ENCODE measurements around the gene TERT. TPM values are rescaled to one million over a fixed set of nuclear protein-coding genes. Genes with fewer than 3 reads are reported as not detected.

Gene TERT
- total and polyA plus RNA-seq, 2 donors (not counting 1 experiment from before 2014, with no cell fraction given) = 0.24 to 0.39 TPM

DNA sequence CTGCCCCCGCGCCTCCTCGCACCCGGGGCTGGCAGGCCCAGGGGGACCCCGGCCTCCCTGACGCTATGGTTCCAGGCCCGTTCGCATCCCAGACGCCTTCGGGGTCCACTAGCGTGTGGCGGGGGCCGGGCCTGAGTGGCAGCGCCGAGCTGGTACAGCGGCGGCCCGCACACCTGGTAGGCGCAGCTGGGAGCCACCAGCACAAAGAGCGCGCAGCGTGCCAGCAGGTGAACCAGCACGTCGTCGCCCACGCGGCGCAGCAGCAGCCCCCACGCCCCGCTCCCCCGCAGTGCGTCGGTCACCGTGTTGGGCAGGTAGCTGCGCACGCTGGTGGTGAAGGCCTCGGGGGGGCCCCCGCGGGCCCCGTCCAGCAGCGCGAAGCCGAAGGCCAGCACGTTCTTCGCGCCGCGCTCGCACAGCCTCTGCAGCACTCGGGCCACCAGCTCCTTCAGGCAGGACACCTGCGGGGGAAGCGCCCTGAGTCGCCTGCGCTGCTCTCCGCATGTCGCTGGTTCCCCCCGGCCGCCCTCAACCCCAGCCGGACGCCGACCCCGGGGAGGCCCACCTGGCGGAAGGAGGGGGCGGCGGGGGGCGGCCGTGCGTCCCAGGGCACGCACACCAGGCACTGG, 548 bp downstream of the TERT start:
- peak overlapping the region; percentile 81 for H3K4me2 ChIP-seq (replicated peaks; ENCODE audit: low read depth, low read length, poor library complexity, severe bottlenecking)
- peaks cover 15% of the 10 kb centered on the region for H3K4me1 Mint-ChIP-seq
- no peaks in the 10 kb centered on the region for H4K20me1 ChIP-seq (ENCODE audit: control insufficient read depth, insufficient read depth, low read length, poor library complexity, severe bottlenecking)
- no peak overlapping the region for H3K27ac Mint-ChIP-seq
- TF ChIP-seq, protein P1, sequence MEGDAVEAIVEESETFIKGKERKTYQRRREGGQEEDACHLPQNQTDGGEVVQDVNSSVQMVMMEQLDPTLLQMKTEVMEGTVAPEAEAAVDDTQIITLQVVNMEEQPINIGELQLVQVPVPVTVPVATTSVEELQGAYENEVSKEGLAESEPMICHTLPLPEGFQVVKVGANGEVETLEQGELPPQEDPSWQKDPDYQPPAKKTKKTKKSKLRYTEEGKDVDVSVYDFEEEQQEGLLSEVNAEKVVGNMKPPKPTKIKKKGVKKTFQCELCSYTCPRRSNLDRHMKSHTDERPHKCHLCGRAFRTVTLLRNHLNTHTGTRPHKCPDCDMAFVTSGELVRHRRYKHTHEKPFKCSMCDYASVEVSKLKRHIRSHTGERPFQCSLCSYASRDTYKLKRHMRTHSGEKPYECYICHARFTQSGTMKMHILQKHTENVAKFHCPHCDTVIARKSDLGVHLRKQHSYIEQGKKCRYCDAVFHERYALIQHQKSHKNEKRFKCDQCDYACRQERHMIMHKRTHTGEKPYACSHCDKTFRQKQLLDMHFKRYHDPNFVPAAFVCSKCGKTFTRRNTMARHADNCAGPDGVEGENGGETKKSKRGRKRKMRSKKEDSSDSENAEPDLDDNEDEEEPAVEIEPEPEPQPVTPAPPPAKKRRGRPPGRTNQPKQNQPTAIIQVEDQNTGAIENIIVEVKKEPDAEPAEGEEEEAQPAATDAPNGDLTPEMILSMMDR (IDR thresholded peaks at IDR 0.05) = no peak
- TF ChIP-seq EZH2 (IDR thresholded peaks at IDR 0.05; ENCODE audit: borderline replicate concordance, insufficient read depth, low read depth, low read length, poor library complexity, severe bottlenecking) = no peak
- ATAC-seq (ENCODE audit: low read depth) (no peak), DNase-seq (peak; percentile 16)
- H3K9me3 Mint-ChIP-seq (ENCODE audit: insufficient read depth) = no peaks in the 10 kb centered on the region
- WGBS (ENCODE audit: insufficient coverage) = 32% methylated on average over 69 of the region's 69 CpGs
- intact Hi-C loops (cut with micrococcal nuclease) = loop anchor here (2.0 kb wide), 1 partner anchor 50 kb away; the partner anchor contains the start of gene CLPTM1L
- H3K4me3 Mint-ChIP-seq = no peak overlapping the region
- H3K9ac ChIP-seq (ENCODE audit: low read length) = peak overlapping the region; percentile 37
- H3K4me3 ChIP-seq (ENCODE audit: control extremely low read depth in 1 of 5, extremely low read depth in 1 of 5, insufficient read depth in 1 of 5, low read depth in 2 of 5, low read length in 4 of 5) = peak overlapping the region in 3 of 5 experiments; percentile 31 to 35 (median 33)
- POLR2A ChIA-PET = no interaction called here
- peaks cover 11% of the 10 kb centered on the region in 2 donors for H3K4me1 ChIP-seq (ENCODE audit: control insufficient read depth in 2 of 2, insufficient read depth in 2 of 2, low read length in 2 of 2)
- H3K27me3 ChIP-seq (replicated peaks in 1 of 4; ENCODE audit: control extremely low read depth in 1 of 4, control insufficient read depth in 3 of 4, insufficient read depth in 4 of 4, low read length in 3 of 4) = peaks cover 0 to 10% (median 0%) of the 10 kb centered on the region in 4 experiments
- peaks cover 3% of the 10 kb centered on the region for H3K27me3 Mint-ChIP-seq
- CTCF ChIA-PET = no interaction called here
- no peaks in the 10 kb centered on the region for H3K79me2 ChIP-seq (ENCODE audit: control insufficient read depth, insufficient read depth, low read length)
- no peaks in the 10 kb centered on the region for H3K36me3 ChIP-seq (replicated peaks in 1 of 2; ENCODE audit: control extremely low read depth in 1 of 2, control insufficient read depth in 1 of 2, extremely low read depth in 1 of 2, insufficient read depth in 2 of 2, low read length in 1 of 2)
- no peak overlapping the region for H2AFZ ChIP-seq (ENCODE audit: insufficient read depth, low read depth, low read length, poor library complexity, severe bottlenecking)
- no peak overlapping the region for H3K27ac ChIP-seq (ENCODE audit: low read length in 2 of 2)
- H3K9me3 ChIP-seq (ENCODE audit: control extremely low read depth in 1 of 3, control insufficient read depth in 2 of 3, insufficient read depth in 1 of 3, low read length in 2 of 3) = no peaks in the 10 kb centered on the region

DNA sequence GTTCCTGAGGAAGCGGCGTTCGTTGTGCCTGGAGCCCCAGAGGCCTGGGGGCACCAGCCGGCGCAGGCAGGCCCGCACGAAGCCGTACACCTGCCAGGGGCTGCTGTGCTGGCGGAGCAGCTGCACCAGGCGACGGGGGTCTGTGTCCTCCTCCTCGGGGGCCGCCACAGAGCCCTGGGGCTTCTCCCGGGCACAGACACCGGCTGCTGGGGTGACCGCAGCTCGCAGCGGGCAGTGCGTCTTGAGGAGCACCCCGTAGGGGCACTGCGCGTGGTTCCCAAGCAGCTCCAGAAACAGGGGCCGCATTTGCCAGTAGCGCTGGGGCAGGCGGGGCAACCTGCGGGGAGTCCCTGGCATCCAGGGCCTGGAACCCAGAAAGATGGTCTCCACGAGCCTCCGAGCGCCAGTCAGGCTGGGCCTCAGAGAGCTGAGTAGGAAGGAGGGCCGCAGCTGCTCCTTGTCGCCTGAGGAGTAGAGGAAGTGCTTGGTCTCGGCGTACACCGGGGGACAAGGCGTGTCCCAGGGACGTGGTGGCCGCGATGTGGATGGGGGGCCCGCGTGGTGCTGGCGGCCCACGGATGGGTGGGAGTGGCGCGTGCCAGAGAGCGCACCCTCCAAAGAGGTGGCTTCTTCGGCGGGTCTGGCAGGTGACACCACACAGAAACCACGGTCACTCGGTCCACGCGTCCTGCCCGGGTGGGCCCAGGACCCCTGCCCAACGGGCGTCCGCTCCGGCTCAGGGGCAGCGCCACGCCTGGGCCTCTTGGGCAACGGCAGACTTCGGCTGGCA, 1.3 kb downstream of the TERT start:
- Mint-ChIP-seq H3K27me3 (peaks cover 4% of the 10 kb centered on the region), H3K9me3 (ENCODE audit: insufficient read depth) (no peaks in the 10 kb centered on the region), H3K27ac (no peak overlapping the region), H3K4me3 (peak overlapping the region; percentile 61), H3K4me1 (peaks cover 15% of the 10 kb centered on the region)
- ATAC-seq (ENCODE audit: low read depth) (no peak), DNase-seq (peak; percentile 2)
- H3K9ac ChIP-seq (ENCODE audit: low read length) = no peak overlapping the region
- WGBS (ENCODE audit: insufficient coverage) = 99% methylated on average over 60 of the region's 60 CpGs
- no peak overlapping the region for H3K27ac ChIP-seq (ENCODE audit: low read length in 2 of 2)
- CTCF ChIA-PET = no interaction called here
- POLR2A ChIA-PET = no interaction called here
- no peak for TF ChIP-seq EZH2 (IDR thresholded peaks at IDR 0.05; ENCODE audit: borderline replicate concordance, insufficient read depth, low read depth, low read length, poor library complexity, severe bottlenecking)
- TF ChIP-seq, protein P1 (IDR thresholded peaks at IDR 0.05) = no peak
- peaks cover 0 to 10% (median 0%) of the 10 kb centered on the region in 4 experiments for H3K27me3 ChIP-seq (replicated peaks in 1 of 4; ENCODE audit: control extremely low read depth in 1 of 4, control insufficient read depth in 3 of 4, insufficient read depth in 4 of 4, low read length in 3 of 4)
- H2AFZ ChIP-seq (ENCODE audit: insufficient read depth, low read depth, low read length, poor library complexity, severe bottlenecking) = no peak overlapping the region
- no peak overlapping the region for H3K4me3 ChIP-seq (ENCODE audit: control extremely low read depth in 1 of 5, extremely low read depth in 1 of 5, insufficient read depth in 1 of 5, low read depth in 2 of 5, low read length in 4 of 5)
- no peaks in the 10 kb centered on the region for H3K79me2 ChIP-seq (ENCODE audit: control insufficient read depth, insufficient read depth, low read length)
- peak overlapping the region; percentile 81 for H3K4me2 ChIP-seq (replicated peaks; ENCODE audit: low read depth, low read length, poor library complexity, severe bottlenecking)
- no peaks in the 10 kb centered on the region for H4K20me1 ChIP-seq (ENCODE audit: control insufficient read depth, insufficient read depth, low read length, poor library complexity, severe bottlenecking)
- H3K9me3 ChIP-seq (ENCODE audit: control extremely low read depth in 1 of 3, control insufficient read depth in 2 of 3, insufficient read depth in 1 of 3, low read length in 2 of 3) = peaks cover 0 to 4% (median 0%) of the 10 kb centered on the region in 3 donors
- peaks cover 11% of the 10 kb centered on the region in 2 donors for H3K4me1 ChIP-seq (ENCODE audit: control insufficient read depth in 2 of 2, insufficient read depth in 2 of 2, low read length in 2 of 2)
- intact Hi-C loops (cut with micrococcal nuclease) = loop anchor here (2.0 kb wide), 1 partner anchor 51 kb away; the partner anchor contains the start of gene CLPTM1L
- H3K36me3 ChIP-seq (replicated peaks in 1 of 2; ENCODE audit: control extremely low read depth in 1 of 2, control insufficient read depth in 1 of 2, extremely low read depth in 1 of 2, insufficient read depth in 2 of 2, low read length in 1 of 2) = no peaks in the 10 kb centered on the region
